HG02763 (cell line): ENCODE measurements around the gene AMPD3.

Experiments
- ATAC-seq: cut with Tn5 transposase; IDR thresholded peaks from one replicate; pipeline ENCODE4 v1.9.1; 2021; ENCODE audit warnings: mild to moderate bottlenecking, moderate library complexity; ENCODE audit not compliant: unreplicated experiment

AMPD3 gene

DNA sequence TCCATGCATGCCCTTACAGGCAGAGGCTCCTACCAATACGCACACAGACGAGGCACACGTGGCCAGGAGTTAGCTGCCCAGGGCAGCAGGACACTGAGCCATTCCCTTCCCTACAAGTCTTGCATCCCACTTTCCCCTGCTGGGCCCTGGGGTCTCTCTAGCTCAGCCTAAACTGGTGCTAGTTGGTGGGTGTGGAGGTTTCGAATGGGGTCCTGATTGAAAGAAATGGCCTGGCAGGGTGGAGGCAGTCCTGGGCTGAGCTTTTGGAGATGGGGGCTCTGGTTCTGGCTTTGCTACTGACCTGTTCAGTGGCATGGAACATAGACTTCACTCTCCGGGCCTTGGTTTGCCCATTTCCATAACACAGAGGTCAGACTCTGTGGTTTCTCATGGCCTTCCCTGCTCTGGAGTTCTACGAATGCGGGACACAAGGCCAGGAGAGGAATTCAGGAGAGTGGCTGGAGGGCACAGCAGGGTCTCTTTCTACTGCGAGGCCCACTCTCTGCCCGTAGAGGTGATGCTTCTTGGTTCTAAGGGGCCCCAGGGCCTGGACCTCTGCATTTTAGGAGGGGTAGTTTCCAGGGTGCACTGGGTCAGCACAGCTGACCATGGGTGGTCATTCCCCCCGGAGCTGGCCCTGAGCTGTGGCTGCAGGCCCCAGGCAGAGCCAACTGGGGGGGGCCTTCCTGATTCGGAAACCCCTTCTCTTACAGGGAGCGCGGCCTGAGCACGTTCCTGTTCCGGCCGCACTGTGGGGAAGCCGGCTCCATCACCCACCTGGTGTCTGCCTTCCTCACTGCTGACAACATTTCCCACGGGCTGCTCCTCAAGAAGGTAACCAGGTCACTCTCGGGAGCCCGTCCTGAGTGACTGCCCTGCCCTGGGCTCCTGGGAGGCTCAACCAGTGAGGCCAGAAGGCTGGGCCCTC lies 46.0 kb downstream of the AMPD3 start:
- ATAC-seq, result no peak

DNA sequence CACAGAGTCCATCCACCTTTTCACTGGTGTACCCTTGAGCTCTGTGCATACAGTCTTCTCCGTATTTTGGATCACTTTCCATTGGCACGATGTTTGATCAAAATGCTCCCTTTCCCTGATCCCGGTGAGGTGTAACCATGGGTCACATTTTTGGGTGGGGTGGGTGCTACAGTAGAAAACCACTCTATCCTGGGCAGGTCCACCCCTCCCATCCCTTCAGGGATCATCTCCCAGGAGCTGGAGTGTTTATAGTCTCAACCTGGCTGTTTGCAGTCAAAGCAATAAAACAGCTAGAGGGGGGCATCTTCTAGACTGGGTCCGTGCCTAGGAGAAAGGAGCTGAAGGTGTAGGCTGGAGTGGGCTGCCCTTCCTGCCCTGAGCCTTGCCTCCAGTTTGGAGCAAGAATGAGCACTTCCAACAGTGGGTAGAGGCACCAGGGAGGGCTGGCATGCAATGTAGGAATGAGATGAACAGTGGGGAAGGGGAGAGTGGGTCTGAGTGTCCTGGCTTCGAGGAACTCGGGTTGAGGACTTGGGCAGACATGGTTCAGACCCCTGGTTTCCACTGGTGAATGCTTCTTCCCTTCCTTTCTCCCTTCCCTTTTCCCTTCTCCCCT lies 47.1 kb downstream of the AMPD3 start:
- no peak for ATAC-seq

DNA sequence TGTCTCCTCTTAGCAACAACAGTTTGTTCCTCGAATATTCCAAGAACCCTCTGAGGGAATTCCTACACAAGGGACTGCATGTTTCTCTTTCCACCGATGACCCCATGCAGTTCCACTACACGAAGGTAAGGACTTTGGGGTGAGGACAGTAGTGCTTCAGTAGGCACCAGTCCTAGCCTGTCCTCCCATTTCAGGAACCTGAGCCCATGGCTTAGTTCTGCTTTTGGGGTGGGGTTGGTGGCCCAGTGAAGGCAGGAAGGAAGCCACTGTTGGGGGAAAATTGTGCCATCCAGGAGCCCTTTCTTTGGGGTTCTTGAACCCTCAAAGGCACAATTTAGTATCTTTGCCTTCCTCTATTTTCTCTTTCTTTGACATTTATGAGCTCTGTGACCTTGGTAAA lies 47.7 kb downstream of the AMPD3 start:
- no peak for ATAC-seq

DNA sequence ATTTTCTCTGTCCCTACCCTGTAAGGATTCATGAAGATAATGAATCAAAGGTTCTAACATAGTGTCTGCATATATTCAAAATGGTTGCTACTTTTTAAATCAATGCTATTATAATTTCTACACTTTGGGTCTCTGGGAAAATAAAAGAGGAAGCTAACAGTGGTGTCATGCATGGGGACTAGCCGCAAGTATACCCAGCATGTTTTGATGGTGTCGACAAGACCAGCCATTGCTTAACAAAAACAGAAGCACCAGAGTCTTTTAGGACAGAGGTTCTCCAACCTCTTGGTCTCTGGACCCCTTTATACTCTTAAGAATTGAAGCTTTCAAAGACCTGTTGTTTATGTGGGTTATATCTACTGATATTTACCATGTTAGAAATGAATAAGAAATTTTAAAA lies 48.2 kb downstream of the AMPD3 start:
- ATAC-seq, result no peak

DNA sequence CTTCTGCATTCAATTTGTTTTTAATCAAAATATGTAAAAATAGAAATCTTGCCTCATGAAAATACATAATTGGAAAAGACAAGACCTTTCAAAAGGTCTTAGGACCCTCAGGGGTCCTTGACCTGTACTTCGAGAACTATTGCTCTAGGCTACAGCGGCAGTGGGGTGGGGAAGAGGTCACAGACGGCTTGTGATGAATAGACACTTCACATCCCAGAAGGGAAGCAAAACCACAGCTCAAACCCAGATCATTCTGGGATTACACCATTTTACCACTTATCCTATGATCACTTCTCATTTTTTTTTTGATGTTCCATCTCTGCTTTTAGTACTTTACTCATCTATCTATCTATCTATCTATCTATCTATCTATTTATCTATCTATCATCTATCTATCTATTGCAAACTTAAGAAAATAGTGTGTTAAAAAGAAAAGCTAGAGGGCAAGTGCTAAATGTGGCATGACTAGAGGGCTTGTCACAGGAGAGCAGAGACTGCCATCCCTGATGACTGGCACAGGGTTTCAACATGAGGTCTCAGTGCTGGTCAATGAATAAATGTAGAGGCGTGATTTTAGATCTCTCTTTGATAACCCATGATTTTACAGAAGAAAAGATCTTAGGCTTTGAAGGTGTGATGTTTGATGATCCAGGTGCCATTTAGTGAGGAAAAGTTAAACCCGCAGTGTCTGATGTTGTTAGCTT lies 48.9 kb downstream of the AMPD3 start:
- ATAC-seq, result no peak

DNA sequence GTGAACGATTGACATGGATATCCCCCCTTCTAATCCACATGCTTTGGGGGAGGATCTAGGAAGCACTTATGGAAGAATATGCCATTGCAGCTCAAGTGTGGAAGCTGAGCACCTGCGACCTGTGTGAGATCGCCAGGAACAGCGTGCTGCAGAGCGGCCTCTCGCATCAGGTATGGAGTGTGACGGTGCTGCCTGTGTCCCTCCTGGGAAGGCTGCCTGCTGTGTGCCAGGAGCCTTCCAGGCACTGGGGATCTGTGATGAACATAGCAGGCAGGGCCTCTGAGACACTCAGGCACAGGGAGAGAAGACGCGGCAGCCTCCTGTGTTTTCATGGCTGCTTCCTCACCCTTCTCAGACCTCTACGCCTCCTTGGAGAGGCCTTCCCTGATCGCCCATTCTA lies 49.4 kb downstream of the AMPD3 start:
- ATAC-seq, result no peak

DNA sequence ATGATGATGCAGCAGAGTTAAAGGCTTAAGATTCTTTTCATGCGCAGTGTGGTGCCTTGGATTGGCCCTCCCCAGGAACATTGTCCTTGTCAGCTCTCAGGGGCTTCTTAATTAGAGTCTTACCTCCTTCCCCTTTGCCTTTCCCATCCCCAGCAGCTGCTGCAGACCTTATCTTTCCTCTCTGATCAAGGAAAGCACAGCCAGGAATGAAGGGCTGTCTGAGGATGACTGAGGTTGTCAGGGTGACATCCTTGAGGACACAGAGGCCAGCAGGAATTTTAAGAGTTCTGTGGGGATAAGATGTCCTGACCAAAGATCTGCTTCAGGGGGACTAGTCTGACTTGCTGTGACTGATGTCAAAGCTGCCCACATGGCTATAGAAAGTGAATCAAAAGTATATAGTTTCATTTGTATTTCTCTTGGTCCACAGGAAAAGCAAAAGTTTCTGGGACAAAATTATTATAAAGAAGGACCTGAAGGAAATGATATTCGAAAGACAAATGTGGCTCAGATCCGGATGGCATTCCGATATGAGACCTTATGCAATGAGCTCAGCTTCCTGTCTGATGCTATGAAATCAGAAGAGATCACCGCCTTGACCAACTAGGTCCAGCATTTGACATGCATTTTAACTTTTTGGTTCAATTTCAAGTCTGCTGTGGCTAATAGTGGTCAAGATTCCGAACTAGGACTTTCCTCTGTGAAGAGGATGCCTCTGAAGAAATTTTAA lies 50.4 kb downstream of the AMPD3 start:
- no peak for ATAC-seq

DNA sequence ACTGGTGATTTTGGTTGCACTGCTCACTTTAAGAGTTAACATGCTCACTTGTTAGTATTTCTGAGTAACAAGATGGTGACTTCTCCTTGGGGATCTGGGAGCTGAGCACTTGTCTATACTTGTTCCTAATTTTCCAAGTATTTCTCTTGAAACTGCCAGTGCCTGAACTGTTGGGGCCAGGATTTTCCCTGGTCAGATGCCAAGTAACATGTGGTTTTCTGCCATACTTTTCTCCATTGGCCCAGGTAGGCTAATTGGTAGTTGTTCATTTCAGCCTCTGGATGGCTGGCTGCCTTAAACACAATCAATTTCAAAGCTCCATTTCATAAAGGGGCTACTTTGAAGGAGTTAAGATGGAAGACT lies 50.9 kb downstream of the AMPD3 start:
- no peak for ATAC-seq

DNA sequence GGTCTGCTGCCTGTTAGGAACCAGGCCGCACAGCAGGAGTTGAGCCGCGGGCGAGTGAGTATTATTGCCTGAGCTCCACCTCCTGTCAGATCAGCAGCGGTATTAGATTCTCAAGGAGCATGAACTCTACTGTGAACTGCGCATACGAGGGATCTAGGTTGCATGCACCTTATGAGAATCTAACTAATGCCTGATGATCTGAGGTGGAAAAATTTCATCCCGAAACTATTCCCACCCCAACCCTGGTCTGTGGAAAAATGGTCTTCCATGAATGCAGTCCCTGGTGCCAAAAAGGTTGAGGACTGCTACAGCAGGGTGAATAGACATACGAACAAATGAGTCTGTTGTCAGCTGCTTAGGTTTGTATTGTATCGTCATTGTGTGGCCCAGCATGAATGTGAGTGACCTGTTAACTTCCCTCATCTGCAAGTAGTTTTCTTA lies 56.1 kb downstream of the AMPD3 start:
- no peak for ATAC-seq

DNA sequence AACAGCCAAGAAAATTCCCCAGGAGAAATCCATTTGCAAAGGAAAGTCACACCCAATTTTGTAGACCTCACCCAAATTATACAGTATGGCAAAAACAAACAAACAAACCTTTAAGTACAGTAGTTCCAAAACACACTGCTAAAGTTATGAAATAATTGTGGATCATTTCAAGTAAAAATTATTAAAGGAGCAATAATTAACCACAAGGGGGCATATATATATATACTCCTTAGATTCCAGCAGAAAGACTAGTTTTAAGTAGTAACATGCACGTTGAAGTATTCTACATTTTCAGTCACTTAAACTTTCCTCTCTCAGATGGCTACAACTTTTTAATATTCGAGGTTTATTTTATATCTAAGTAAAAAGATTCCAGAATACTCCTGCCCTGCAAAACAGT lies 59.1 kb downstream of the AMPD3 start:
- ATAC-seq, result no peak

DNA sequence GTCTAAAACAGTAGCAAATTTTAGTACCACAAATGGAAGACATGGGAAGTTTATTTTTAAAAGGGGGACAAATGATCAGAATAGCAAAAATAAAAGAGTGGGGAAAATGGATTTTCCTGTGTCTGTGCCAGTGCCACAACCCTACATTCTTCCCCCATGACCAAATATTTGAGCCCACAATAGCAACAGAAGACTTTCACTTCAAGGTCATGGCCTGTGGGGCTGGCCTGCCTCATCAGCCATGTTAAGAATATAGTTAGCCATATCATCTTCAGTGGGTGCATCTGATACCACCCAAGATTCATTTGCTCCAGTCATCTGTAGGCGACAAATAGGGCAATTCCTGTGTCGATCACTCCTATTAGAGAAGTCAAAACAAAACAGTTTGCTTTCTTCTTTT lies 59.6 kb downstream of the AMPD3 start:
- no peak for ATAC-seq

DNA sequence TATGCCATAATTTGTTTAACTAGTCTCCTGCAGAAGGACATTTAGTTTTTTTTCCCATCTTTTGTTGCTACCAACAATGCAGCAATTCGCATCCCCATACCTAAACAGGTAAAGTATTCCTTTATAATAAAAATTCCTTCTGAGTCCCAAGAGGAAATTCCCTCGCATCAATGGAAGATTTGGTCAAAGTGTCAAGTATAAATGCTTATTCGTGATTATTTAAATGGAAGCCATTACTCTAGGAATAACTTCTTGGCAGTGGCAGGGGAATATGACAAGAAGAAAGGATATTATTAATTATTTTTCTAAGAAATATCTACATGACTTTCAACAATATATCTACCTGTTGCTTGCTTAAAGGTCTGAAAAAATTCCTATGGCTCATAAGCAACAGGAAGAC lies 60.4 kb downstream of the AMPD3 start:
- ATAC-seq, result no peak

DNA sequence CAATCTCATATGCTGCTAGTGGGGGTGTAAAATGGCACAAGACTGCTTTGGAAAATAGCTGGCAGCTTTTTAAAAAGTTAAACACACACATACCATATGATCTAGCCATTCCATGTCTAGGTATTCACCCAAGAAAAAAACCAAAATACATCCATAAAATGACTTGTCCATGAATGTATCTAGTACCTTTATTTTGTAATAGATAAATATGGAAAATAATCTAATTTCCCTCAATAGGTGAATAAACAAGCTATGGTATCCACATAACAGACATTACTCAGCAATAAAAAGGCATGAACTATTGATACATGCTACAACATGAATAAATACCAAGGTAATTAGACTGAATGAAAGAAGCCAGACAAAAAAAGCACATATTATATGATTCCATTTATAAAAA lies 63.1 kb downstream of the AMPD3 start:
- ATAC-seq, result no peak

DNA sequence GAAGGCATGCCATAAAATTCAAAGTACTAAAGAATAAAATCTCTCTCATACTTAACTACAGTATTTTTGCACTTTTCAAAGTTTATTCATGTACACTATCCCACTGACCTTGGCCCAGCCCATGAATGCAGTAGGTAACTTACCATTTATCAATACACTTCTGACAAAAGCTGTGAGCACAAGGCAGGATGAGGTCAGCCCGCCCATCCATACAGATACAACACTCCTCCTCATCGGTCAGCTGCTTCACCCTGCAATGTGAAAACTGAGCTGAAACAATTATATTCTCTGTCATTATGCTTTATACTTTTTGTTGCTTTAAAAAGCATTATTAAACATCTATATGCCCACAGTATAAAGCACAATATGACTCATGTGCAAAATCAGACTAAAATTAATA lies 63.8 kb downstream of the AMPD3 start:
- no peak for ATAC-seq

DNA sequence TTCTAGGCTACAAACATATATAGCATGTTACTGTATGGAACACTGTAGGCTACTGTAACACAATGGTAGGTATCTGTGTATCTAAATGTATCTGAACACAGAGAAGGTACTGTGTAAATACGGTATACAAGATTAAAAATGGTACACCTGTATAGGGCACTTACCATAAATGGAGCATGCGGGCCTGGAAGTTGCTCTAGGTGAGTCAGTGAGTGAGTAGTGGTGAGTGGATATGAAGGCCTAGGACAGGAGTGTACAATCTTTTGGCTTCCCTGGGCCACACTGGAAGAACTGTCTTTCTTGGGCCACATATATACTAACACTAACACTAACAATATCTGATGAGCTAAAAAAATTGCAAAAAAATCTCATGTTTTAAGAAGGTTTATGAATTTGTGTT lies 64.6 kb downstream of the AMPD3 start:
- no peak for ATAC-seq

DNA sequence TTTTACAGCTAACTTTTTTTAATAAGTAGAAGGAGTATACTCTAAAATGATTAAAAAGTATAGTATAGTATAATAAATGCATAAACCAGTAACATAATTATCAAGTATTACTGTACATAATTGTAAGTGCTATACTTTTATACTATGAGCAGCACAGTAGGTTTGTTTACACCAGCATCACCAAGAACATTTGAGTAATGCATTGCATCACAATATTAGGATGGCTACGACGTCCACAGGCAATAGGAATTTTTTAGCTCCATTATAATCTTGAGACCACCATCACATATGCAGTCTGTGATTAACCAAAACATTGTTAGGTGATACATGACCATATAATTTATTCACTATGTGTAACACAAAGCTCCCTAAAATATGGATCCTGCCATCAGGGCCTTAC lies 65.5 kb downstream of the AMPD3 start:
- no peak for ATAC-seq

DNA sequence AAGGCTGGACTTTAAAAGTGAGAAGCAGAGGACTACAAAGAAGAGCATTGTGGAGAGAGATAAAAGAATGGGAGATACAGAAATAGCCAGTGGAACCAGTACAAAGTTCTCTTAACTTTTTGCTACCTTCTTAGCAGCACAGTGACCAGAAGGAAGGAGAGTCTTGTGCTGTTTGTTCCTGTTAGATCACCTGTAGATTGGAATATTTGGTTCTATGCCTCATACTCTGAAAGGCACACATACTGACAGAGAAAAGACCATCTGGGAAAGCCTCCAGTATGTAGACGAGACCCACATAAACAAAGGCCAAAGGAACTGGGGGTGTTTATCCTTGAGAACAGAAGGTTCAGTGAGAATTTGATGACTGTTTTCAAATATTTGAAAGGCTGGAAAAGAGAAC lies 67.2 kb downstream of the AMPD3 start:
- no peak for ATAC-seq

DNA sequence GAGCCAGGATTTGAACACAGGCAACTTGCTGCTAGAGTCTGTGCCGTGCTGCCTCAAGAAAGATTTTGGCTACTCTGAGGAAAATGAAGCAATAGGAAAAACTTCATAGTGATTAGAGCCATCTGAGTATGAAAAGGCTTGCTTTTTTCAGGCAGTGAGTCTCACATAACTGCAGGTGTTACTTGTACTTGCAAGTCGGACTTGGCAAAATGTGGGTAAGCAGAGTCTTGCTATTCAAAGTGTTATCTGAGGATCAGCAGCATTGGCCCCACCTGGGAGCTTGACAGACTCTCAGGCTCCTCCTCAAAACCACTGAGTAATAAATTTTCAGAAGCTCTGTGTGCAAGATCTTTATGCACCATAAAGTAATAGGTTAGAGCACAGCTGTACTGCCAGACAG lies 67.9 kb downstream of the AMPD3 start:
- no peak for ATAC-seq

DNA sequence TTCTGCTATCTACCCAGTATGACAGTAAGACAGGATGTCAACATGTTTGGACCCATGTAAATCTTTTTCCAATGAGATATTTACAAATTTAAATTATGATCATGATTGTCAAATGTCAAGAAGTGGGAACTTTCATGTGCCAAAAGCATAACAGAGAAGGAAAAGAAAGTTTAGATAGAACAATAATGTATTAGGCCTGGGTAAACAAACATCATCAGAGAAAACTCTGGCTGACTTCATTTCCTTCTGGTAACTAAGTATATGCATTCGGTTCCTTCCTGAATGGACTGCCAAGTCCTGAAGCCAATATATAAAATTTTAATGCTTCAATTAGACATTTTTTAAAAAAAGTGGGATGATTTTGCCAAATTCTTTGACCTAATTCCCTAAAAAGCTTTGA lies 69.4 kb downstream of the AMPD3 start:
- ATAC-seq, result no peak

DNA sequence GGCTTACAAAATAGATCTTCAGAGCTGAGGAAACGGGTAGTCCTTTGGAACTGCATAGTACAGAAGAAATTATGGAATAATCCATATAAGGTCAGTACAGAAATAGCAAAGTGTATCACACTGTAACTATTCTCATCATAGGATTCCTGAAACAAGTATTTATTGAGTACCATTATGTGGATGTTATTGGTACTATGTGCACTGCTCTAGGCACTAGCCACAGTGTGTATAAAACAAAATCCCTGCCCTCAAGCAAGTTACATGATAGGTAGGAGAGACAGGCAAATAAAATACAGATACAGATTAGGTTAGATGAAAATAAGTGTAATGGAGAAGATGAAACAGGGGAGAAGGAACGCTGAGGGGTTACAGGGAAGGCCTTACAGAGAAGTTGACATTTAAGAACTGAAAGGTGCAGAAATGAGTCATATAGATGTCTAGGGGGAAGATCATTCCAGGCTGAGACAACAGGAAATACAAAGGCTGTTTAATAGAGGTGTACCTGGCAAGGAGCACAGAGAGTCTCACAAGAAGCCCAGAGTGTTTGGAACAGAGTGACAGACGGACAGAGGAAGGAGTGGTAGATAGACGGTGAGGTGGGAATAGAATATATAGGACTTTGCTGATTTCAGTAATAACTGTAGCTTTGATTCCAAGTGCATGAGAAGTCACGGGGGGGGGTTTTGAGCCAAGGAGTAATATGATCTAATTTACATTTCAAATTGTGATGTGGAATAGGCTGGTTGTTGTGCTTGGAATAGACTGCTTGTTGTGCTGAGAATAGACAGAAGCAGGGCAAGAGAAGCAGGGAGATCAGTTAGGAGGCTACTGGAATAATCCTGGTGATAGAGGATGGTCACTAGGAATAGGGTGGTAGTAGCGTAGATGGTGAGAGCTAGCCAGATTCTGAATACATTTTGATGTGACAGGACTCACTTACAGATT lies 72.2 kb downstream of the AMPD3 start:
- ATAC-seq, result no peak
